ENCODE measurements around the gene CLEC18A. TPM values are rescaled to one million over a fixed set of nuclear protein-coding genes. Genes with fewer than 3 reads are reported as not detected.

Gene CLEC18A
- total and polyA plus RNA-seq, 7 experiments from 2014 or later: 1.4 to 7.4 (median 3.6) TPM; not detected in 2

GRCh38 chr16:69928856-69929400 lies 22.2 kb upstream of the CLEC18A start:
- Mint-ChIP-seq H3K36me3 (peaks cover 2 to 49% (median 21%) of the 10 kb centered on the region in 5 donors), H3K27ac (peak overlapping the region in 1 of 9 donors; percentile 7)

DNA sequence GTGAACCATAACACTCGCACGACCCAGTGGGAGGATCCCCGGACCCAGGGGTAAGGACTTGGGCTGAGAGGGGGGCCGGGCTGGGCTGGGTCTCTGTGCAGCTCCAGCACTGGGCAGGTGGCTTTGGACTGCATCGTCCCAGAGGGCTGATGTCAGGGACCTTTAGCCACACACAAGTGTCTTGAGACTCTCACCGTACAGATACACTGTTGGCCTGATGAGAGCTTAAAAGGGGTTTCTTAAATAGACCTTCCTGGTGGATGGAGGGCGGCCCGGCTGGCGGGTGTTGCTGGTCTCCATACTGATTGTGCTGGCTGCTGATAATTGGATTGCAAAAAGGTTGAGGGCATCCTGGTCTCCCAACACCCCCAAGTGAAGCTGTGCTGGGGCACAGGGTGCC lies 21.7 kb upstream of the CLEC18A start:
- no peak overlapping the region for H3K4me3 Mint-ChIP-seq
- POLR2A ChIA-PET: no interaction called here
- no peak overlapping the region for H3K4me3 ChIP-seq (ENCODE audit: low read length)
- CTCF ChIA-PET: interaction anchor here (0.6 to 1.2 kb wide), 3 partner anchors 8 to 841 kb away, joined by 3 to 6 read pairs (median 3); partner anchors contain the start of gene NOB1
- no peaks in the 10 kb centered on the region for H3K27me3 ChIP-seq (ENCODE audit: control insufficient read depth in 2 of 2, insufficient read depth in 2 of 2, low read length in 2 of 2)
- intact Hi-C loops (cut with micrococcal nuclease): no loop called here
- no peaks in the 10 kb centered on the region for H3K27me3 Mint-ChIP-seq
- H3K36me3 Mint-ChIP-seq: peaks cover 2 to 52% (median 23%) of the 10 kb centered on the region in 5 donors
- ATAC-seq (no peak), DNase-seq (no peak)
- H3K36me3 ChIP-seq (ENCODE audit: control insufficient read depth in 2 of 3, insufficient read depth in 3 of 3, low read length in 3 of 3): peaks cover 0 to 92% (median 8%) of the 10 kb centered on the region in 3 experiments
- no peaks in the 10 kb centered on the region for H3K4me1 ChIP-seq (ENCODE audit: control insufficient read depth in 2 of 2, insufficient read depth in 2 of 2, low read length in 2 of 2)
- H3K9me3 ChIP-seq (ENCODE audit: control insufficient read depth in 2 of 3, low read length in 3 of 3): no peaks in the 10 kb centered on the region
- no peak overlapping the region for H3K27ac Mint-ChIP-seq
- H3K27ac ChIP-seq (ENCODE audit: low read depth, low read length): no peak overlapping the region
- peaks cover 0 to 2% (median 0%) of the 10 kb centered on the region in 11 donors for H3K9me3 Mint-ChIP-seq
- peaks cover 0 to 3% (median 0%) of the 10 kb centered on the region in 7 donors for H3K4me1 Mint-ChIP-seq

More at GRCh38 chr16:69928856-69929400, 22.2 kb upstream of the CLEC18A start:
- no peaks in the 10 kb centered on the region for H3K9me3 ChIP-seq (ENCODE audit: control insufficient read depth in 2 of 3, low read length in 3 of 3)
- no peaks in the 10 kb centered on the region for H3K27me3 ChIP-seq (ENCODE audit: control insufficient read depth in 2 of 2, insufficient read depth in 2 of 2, low read length in 2 of 2)
- no peak for DNase-seq
- CTCF ChIA-PET: interaction anchor here (1.1 kb wide), 1 partner anchor 8 kb away, joined by 6 read pairs; no protein-coding TSS in a partner anchor
- H3K4me3 Mint-ChIP-seq: no peak overlapping the region
- peaks cover 0 to 2% (median 0%) of the 10 kb centered on the region in 11 donors for H3K9me3 Mint-ChIP-seq
- H3K27ac ChIP-seq (ENCODE audit: low read depth, low read length): no peak overlapping the region
- no peak for ATAC-seq
- peaks cover 0 to 87% (median 8%) of the 10 kb centered on the region in 3 experiments for H3K36me3 ChIP-seq (ENCODE audit: control insufficient read depth in 2 of 3, insufficient read depth in 3 of 3, low read length in 3 of 3)
- no peaks in the 10 kb centered on the region for H3K27me3 Mint-ChIP-seq
- H3K4me1 Mint-ChIP-seq: peaks cover 0 to 3% (median 0%) of the 10 kb centered on the region in 7 donors
- H3K4me3 ChIP-seq (ENCODE audit: low read length): no peak overlapping the region
- H3K4me1 ChIP-seq (ENCODE audit: control insufficient read depth in 2 of 2, insufficient read depth in 2 of 2, low read length in 2 of 2): no peaks in the 10 kb centered on the region
- POLR2A ChIA-PET: no interaction called here
- intact Hi-C loops (cut with micrococcal nuclease): no loop called here

- Histone ChIP-seq H3K4me3 (ENCODE audit: low read length) (no peak overlapping the region), H3K4me1 (ENCODE audit: control insufficient read depth in 2 of 2, insufficient read depth in 2 of 2, low read length in 2 of 2) (no peaks in the 10 kb centered on the region), H3K27ac (ENCODE audit: low read depth, low read length) (no peak overlapping the region), H3K27me3 (ENCODE audit: control insufficient read depth in 2 of 2, insufficient read depth in 2 of 2, low read length in 2 of 2) (no peaks in the 10 kb centered on the region), H3K9me3 (ENCODE audit: control insufficient read depth in 2 of 3, low read length in 3 of 3) (no peaks in the 10 kb centered on the region), H3K36me3 (ENCODE audit: control insufficient read depth in 2 of 3, insufficient read depth in 3 of 3, low read length in 3 of 3) (peaks cover 0 to 94% (median 8%) of the 10 kb centered on the region in 3 experiments)
- peaks cover 0 to 2% (median 0%) of the 10 kb centered on the region in 11 donors for H3K9me3 Mint-ChIP-seq
- CTCF ChIA-PET: interaction anchor here (0.6 to 1.2 kb wide), 9 partner anchors 9 to 840 kb away, joined by 3 to 6 read pairs (median 3); partner anchors contain the start of gene NOB1
- peak in 8 of 9 donors; percentile 15 to 55 (median 42) for DNase-seq
- intact Hi-C loops (cut with micrococcal nuclease): loop anchor here (1.0 to 5.0 kb wide), 2 partner anchors 134 to 223 kb away; no protein-coding TSS in a partner anchor
- ATAC-seq: peak; percentile 81
- peak overlapping the region in 1 of 9 donors; percentile 33 for H3K27ac Mint-ChIP-seq
- H3K27me3 Mint-ChIP-seq: no peaks in the 10 kb centered on the region
- H3K36me3 Mint-ChIP-seq: peaks cover 2 to 54% (median 22%) of the 10 kb centered on the region in 5 donors
- POLR2A ChIA-PET: no interaction called here
- H3K4me1 Mint-ChIP-seq: peaks cover 0 to 3% (median 0%) of the 10 kb centered on the region in 7 donors
- H3K4me3 Mint-ChIP-seq: no peak overlapping the region
Measured at GRCh38 chr16:69930117-69930776, 20.9 kb upstream of the CLEC18A start.

- no peak overlapping the region for H3K4me3 ChIP-seq (ENCODE audit: low read length)
- POLR2A ChIA-PET: no interaction called here
- H3K9me3 Mint-ChIP-seq: peaks cover 0 to 2% (median 0%) of the 10 kb centered on the region in 11 donors
- H3K36me3 Mint-ChIP-seq: peaks cover 2 to 52% (median 12%) of the 10 kb centered on the region in 5 donors
- no peaks in the 10 kb centered on the region for H3K27me3 Mint-ChIP-seq
- peaks cover 5 to 94% (median 8%) of the 10 kb centered on the region in 3 experiments for H3K36me3 ChIP-seq (ENCODE audit: control insufficient read depth in 2 of 3, insufficient read depth in 3 of 3, low read length in 3 of 3)
- intact Hi-C loops (cut with micrococcal nuclease): loop anchor here in 1 of 2 donors (5.0 kb wide), 1 partner anchor 224 kb away; no protein-coding TSS in a partner anchor
- CTCF ChIA-PET: no interaction called here
- no peak overlapping the region for H3K27ac ChIP-seq (ENCODE audit: low read depth, low read length)
- no peak overlapping the region for H3K4me3 Mint-ChIP-seq
- DNase-seq (no peak), ATAC-seq (no peak)
- no peaks in the 10 kb centered on the region for H3K4me1 ChIP-seq (ENCODE audit: control insufficient read depth in 2 of 2, insufficient read depth in 2 of 2, low read length in 2 of 2)
- H3K27me3 ChIP-seq (ENCODE audit: control insufficient read depth in 2 of 2, insufficient read depth in 2 of 2, low read length in 2 of 2): no peaks in the 10 kb centered on the region
- no peaks in the 10 kb centered on the region for H3K9me3 ChIP-seq (ENCODE audit: control insufficient read depth in 2 of 3, low read length in 3 of 3)
- H3K27ac Mint-ChIP-seq: no peak overlapping the region
- H3K4me1 Mint-ChIP-seq: peaks cover 0 to 3% (median 0%) of the 10 kb centered on the region in 7 donors
Measured at GRCh38 chr16:69931631-69932030, 19.5 kb upstream of the CLEC18A start.

DNA sequence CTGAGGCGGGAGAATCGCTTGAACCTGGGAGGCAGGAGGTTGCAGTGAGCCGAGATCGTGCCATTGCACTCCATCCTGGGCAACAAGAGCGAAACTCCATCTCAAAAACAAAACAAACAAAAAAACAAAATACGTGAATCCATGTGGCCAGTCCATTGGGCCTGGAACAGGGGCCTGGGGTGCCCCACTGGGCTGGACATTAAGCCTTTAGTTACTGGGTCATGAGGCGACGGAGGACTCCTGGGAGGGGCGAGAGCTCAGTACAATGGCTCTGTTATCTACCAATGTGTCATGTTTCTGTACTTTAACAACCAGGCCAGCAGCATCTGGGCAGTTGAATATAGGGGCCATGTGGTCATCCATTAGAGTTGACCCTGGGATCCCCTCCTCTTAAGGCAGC lies 18.9 kb upstream of the CLEC18A start:
- POLR2A ChIA-PET: interaction anchor here (0.6 kb wide), 1 partner anchor 349 kb away, joined by 4 read pairs; no protein-coding TSS in a partner anchor
- Mint-ChIP-seq H3K9me3 (peaks cover 0 to 2% (median 0%) of the 10 kb centered on the region in 11 donors), H3K27me3 (no peaks in the 10 kb centered on the region), H3K36me3 (peaks cover 1 to 55% (median 12%) of the 10 kb centered on the region in 5 donors), H3K27ac (no peak overlapping the region), H3K4me3 (no peak overlapping the region), H3K4me1 (peaks cover 0 to 3% (median 0%) of the 10 kb centered on the region in 7 donors)
- ATAC-seq: no peak
- intact Hi-C loops (cut with micrococcal nuclease): loop anchor here in 1 of 2 donors (5.0 kb wide), 1 partner anchor 225 kb away; no protein-coding TSS in a partner anchor
- H3K27ac ChIP-seq (ENCODE audit: low read depth, low read length): no peak overlapping the region
- H3K4me1 ChIP-seq (ENCODE audit: control insufficient read depth in 2 of 2, insufficient read depth in 2 of 2, low read length in 2 of 2): no peaks in the 10 kb centered on the region
- no peaks in the 10 kb centered on the region for H3K9me3 ChIP-seq (ENCODE audit: control insufficient read depth in 2 of 3, low read length in 3 of 3)
- no peaks in the 10 kb centered on the region for H3K27me3 ChIP-seq (ENCODE audit: control insufficient read depth in 2 of 2, insufficient read depth in 2 of 2, low read length in 2 of 2)
- CTCF ChIA-PET: no interaction called here
- peaks cover 5 to 94% (median 8%) of the 10 kb centered on the region in 3 experiments for H3K36me3 ChIP-seq (ENCODE audit: control insufficient read depth in 2 of 3, insufficient read depth in 3 of 3, low read length in 3 of 3)
- H3K4me3 ChIP-seq (ENCODE audit: low read length): no peak overlapping the region
- DNase-seq: no peak

DNA sequence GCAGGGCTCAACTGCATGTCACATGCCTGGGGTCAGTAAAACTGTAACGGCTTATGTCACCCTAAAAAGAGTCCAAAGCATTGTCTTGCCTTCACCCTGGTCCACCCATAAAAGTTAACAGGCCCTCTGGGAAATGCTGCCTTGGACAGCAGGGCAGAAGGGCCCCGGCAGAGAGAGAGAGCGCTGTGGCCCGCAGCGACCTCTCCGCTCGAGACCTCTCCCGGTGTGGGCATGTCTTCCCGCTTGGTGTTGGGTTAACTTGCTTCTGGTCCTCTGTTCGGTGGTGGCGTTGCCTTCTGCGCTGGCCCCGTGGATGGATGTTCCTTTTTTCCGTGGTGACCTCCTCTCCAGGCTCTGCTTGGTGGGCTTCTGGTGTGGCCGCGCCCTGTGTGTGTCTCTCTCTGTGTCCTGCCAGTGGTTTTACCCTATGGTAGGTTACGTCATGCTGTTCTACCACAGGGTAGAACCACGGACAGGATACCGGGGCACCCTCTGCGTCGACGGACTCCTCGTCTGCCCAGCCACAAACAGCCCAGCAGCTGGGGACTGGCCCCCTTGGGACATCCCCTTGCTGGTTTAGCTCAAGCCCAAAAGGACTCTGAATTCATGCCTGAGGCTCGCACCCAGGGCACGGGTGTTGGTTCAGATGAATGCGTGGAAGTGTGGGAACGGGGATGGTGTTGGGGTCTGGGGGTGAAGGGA lies 18.3 kb upstream of the CLEC18A start:
- no peaks in the 10 kb centered on the region for H3K9me3 ChIP-seq (ENCODE audit: control insufficient read depth in 2 of 3, low read length in 3 of 3)
- no peaks in the 10 kb centered on the region for H3K27me3 ChIP-seq (ENCODE audit: control insufficient read depth in 2 of 2, insufficient read depth in 2 of 2, low read length in 2 of 2)
- Mint-ChIP-seq H3K4me1 (peaks cover 0 to 3% (median 0%) of the 10 kb centered on the region in 7 donors), H3K36me3 (peaks cover 2 to 60% (median 12%) of the 10 kb centered on the region in 5 donors), H3K9me3 (peaks cover 0 to 2% (median 0%) of the 10 kb centered on the region in 11 donors), H3K27me3 (no peaks in the 10 kb centered on the region), H3K27ac (no peak overlapping the region), H3K4me3 (no peak overlapping the region)
- H3K4me3 ChIP-seq (ENCODE audit: low read length): no peak overlapping the region
- no peaks in the 10 kb centered on the region for H3K4me1 ChIP-seq (ENCODE audit: control insufficient read depth in 2 of 2, insufficient read depth in 2 of 2, low read length in 2 of 2)
- DNase-seq (no peak), ATAC-seq (no peak)
- peaks cover 5 to 98% (median 8%) of the 10 kb centered on the region in 3 experiments for H3K36me3 ChIP-seq (ENCODE audit: control insufficient read depth in 2 of 3, insufficient read depth in 3 of 3, low read length in 3 of 3)
- POLR2A ChIA-PET: interaction anchor here (0.6 kb wide), 1 partner anchor 349 kb away, joined by 4 read pairs; no protein-coding TSS in a partner anchor
- H3K27ac ChIP-seq (ENCODE audit: low read depth, low read length): no peak overlapping the region
- CTCF ChIA-PET: no interaction called here
- intact Hi-C loops (cut with micrococcal nuclease): loop anchor here in 1 of 2 donors (5.0 kb wide), 1 partner anchor 226 kb away; no protein-coding TSS in a partner anchor
